ENCODE data around the gene A4GALT. TPM values are rescaled to one million over a fixed set of nuclear protein-coding genes. Genes with fewer than 3 reads are reported as not detected.

Gene A4GALT
- total and polyA plus RNA-seq, 10 of the 15 experiments (the other 5 are each of a cell fraction or from before 2014, with no cell fraction given): 0.04 to 3.9 (median 2.3) TPM; not detected in 1

DNA sequence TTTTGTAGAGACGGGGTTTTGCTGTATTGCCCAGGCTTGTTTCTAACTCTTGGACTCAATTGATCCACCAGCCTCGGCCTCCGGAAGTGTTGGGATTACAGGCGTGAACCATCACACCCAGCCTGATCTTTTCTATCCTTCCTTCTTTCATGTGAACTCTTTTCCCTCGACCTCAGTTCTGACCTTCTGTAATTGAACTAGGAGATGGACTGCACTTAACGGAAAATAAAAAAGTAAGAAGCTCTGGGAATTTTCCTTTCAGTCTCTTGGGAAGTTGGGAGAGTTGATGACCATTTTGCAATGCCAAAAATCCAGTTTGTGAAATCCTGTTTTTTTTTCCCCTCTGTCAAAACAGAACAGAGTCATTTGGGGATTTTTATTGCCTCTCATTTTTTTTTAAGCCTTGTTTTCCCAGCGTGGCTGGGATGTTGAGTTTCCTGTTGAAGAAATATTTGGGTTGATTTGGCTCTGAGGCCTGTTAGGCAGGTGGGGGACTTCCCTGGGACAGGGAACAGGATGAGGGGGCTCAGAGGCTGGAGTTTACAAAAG lies 44.5 kb downstream of the A4GALT start:
- CTCF ChIA-PET: no interaction called here
- Histone ChIP-seq H3K27ac (ENCODE audit: control insufficient read depth, insufficient read depth) (no peak overlapping the region), H3K27me3 (replicated peaks in 1 of 2; ENCODE audit: control insufficient read depth in 2 of 2, insufficient read depth in 2 of 2, low read length in 1 of 2) (no peaks in the 10 kb centered on the region), H3K9me3 (replicated peaks; ENCODE audit: control insufficient read depth, insufficient read depth, low read length) (peaks cover 18% of the 10 kb centered on the region; the same call in 2 of the 3 replicates), H3K9ac (ENCODE audit: control insufficient read depth, insufficient read depth, low read length) (no peak overlapping the region), H3K4me1 (ENCODE audit: control insufficient read depth, insufficient read depth, low read length) (peaks cover 9% of the 10 kb centered on the region), H3K79me2 (ENCODE audit: control insufficient read depth, insufficient read depth, low read length) (no peaks in the 10 kb centered on the region), H3K36me3 (ENCODE audit: control insufficient read depth in 2 of 2, insufficient read depth in 2 of 2, low read length in 1 of 2) (no peaks in the 10 kb centered on the region), H3K4me2 (ENCODE audit: control insufficient read depth, insufficient read depth) (no peak overlapping the region), H3K4me3 (no peak overlapping the region), H4K20me1 (ENCODE audit: control insufficient read depth, insufficient read depth) (no peaks in the 10 kb centered on the region), H2AFZ (ENCODE audit: control insufficient read depth, low read depth, low read length) (no peak overlapping the region)
- ATAC-seq (no peak), FAIRE-seq (no peak), DNase-seq (ENCODE audit: low read depth, low spot score) (no peak)
- TF ChIP-seq HCFC1 (IDR thresholded peaks at IDR 0.05; ENCODE audit: low read length) (no peak), NBN (IDR thresholded peaks at IDR 0.05) (no peak), POU2F2 (IDR thresholded peaks at IDR 0.05; ENCODE audit: borderline replicate concordance, low read depth, low read length) (no peak), PAX8 (IDR thresholded peaks at IDR 0.05) (no peak), CREM (IDR thresholded peaks at IDR 0.05; ENCODE audit: low read depth) (no peak), YBX1 (IDR thresholded peaks at IDR 0.05) (no peak), IRF5 (IDR thresholded peaks at IDR 0.05; ENCODE audit: borderline replicate concordance) (no peak), LARP7 (IDR thresholded peaks at IDR 0.05) (no peak), CBX5 (IDR thresholded peaks at IDR 0.05; ENCODE audit: low read depth) (no peak), RBBP5 (conservative IDR thresholded peaks at IDR 0.05) (no peak), USF1 (IDR thresholded peaks at IDR 0.05; ENCODE audit: borderline replicate concordance, extremely low read length, insufficient read depth, low read depth, low read length) (no peak), NR2C2 (IDR thresholded peaks at IDR 0.05; ENCODE audit: borderline replicate concordance, control insufficient read depth, insufficient read length, low read depth) (no peak), ZNF384 (IDR thresholded peaks at IDR 0.05; ENCODE audit: borderline replicate concordance, low read depth, low read length) (no peak)
- in situ Hi-C loops (cut with MboI): no loop called here
- no TSS peak for BruUV-seq (replicated peaks)
- RAD21 ChIA-PET (ENCODE audit: unreplicated experiment): interaction anchor here (0.8 to 0.9 kb wide), 2 partner anchors 8 to 10 kb away, joined by 3 read pairs; no protein-coding TSS in a partner anchor
- SMC1A ChIA-PET (ENCODE audit: uncharacterized antibody, unreplicated experiment): no interaction called here
- POLR2A ChIA-PET: no interaction called here
- WGBS (ENCODE audit: insufficient coverage, insufficient replicate concordance, low lambda C conversion rate, missing lambda C conversion rate): 83% methylated on average over 6 of the region's 7 CpGs
- intact Hi-C loops (cut with micrococcal nuclease; ENCODE audit: unreplicated experiment): no loop called here
